Measurements from ENCODE around the gene NOTCH3. TPM values are rescaled to one million over a fixed set of nuclear protein-coding genes. Genes with fewer than 3 reads are reported as not detected.

Gene NOTCH3
- total RNA-seq, 4 donors from 2014 or later = 205 to 253 (median 245) TPM

- no peak overlapping the region for H3K4me3 ChIP-seq
- H3K9me3 ChIP-seq = no peaks in the 10 kb centered on the region
- TF ChIP-seq, protein P1, sequence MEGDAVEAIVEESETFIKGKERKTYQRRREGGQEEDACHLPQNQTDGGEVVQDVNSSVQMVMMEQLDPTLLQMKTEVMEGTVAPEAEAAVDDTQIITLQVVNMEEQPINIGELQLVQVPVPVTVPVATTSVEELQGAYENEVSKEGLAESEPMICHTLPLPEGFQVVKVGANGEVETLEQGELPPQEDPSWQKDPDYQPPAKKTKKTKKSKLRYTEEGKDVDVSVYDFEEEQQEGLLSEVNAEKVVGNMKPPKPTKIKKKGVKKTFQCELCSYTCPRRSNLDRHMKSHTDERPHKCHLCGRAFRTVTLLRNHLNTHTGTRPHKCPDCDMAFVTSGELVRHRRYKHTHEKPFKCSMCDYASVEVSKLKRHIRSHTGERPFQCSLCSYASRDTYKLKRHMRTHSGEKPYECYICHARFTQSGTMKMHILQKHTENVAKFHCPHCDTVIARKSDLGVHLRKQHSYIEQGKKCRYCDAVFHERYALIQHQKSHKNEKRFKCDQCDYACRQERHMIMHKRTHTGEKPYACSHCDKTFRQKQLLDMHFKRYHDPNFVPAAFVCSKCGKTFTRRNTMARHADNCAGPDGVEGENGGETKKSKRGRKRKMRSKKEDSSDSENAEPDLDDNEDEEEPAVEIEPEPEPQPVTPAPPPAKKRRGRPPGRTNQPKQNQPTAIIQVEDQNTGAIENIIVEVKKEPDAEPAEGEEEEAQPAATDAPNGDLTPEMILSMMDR (IDR thresholded peaks at IDR 0.05) = no peak
- TF ChIP-seq POLR2A (IDR thresholded peaks at IDR 0.05) (no peak), EP300 (IDR thresholded peaks at IDR 0.05) (no peak), POLR2AphosphoS5 (IDR thresholded peaks at IDR 0.05) (no peak)
- no peak overlapping the region for H3K27ac ChIP-seq
- no peaks in the 10 kb centered on the region for H3K27me3 ChIP-seq
- peaks cover 95% of the 10 kb centered on the region for H3K36me3 ChIP-seq
- H3K4me1 ChIP-seq = peaks cover 4% of the 10 kb centered on the region
- 78% methylated on average over 2 of the region's 2 CpGs for WGBS
- no peak for DNase-seq (ENCODE audit: low spot score in 2 of 2)
Observed at GRCh38 chr19:15118248-15118647, 82.5 kb downstream of the NOTCH3 start.

- Histone ChIP-seq H3K36me3 (peaks cover 97% of the 10 kb centered on the region), H3K9me3 (no peaks in the 10 kb centered on the region), H3K4me3 (no peak overlapping the region), H3K27me3 (no peaks in the 10 kb centered on the region), H3K27ac (no peak overlapping the region), H3K4me1 (no peaks in the 10 kb centered on the region)
- DNase-seq (ENCODE audit: low spot score in 2 of 2) = no peak
- 88% methylated on average over 12 of the region's 12 CpGs for WGBS
- TF ChIP-seq POLR2A (IDR thresholded peaks at IDR 0.05) = no peak
- TF ChIP-seq POLR2AphosphoS5 (IDR thresholded peaks at IDR 0.05) = no peak
- no peak for TF ChIP-seq EP300 (IDR thresholded peaks at IDR 0.05)
- TF ChIP-seq, protein P1 (IDR thresholded peaks at IDR 0.05) = no peak
Observed at GRCh38 chr19:15116856-15117255, 83.9 kb downstream of the NOTCH3 start.

DNA sequence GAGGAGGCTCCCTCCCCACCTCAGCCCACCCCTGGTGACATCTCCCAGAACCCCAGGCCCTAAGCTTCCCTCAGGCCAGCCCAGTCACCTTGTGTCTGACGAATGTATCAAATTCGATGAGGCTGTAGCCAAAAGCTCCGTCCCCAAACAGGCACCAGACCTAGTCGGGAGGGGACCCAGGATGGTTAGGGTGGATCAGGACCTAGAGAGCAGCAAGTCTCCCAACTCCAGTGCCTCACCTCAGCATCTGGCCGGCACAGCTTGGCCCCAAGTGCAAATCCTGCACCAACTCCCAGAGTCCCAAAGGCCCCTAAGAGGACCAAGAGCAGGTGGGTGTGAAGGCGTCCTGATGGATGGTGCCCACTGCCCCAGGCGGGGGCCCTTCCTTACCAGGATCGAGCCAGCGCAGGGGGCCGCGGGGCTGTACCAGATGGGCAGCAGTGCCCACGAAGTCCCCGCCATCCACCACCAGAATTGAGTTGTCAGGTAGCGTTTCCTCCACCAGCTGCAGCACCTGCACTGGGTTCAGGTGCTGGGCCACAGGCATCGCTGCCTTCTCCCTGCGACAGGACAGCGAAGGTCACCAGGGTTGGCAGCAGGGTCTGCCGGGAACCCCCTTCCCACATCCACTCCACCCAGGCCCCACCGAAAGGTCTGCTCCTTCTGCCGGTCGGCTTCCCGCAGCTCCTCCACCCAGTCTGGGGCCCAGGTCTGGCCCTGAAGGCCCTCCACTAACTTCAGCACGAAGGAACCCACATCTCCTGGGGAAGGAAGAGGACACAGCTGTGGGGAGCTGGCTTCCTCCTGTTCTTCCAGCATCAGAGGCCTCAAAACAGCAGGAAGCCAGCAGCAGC is 84.8 kb downstream of the NOTCH3 start:
- no peaks in the 10 kb centered on the region for H3K9me3 ChIP-seq
- 74% methylated on average over 8 of the region's 23 CpGs for WGBS
- no peaks in the 10 kb centered on the region for H3K4me1 ChIP-seq
- DNase-seq (ENCODE audit: low spot score in 2 of 2) = no peak
- TF ChIP-seq, protein P1 (IDR thresholded peaks at IDR 0.05) = no peak
- no peak for TF ChIP-seq POLR2AphosphoS5 (IDR thresholded peaks at IDR 0.05)
- no peak for TF ChIP-seq EP300 (IDR thresholded peaks at IDR 0.05)
- no peak for TF ChIP-seq POLR2A (IDR thresholded peaks at IDR 0.05)
- no peak overlapping the region for H3K4me3 ChIP-seq
- peaks cover 98% of the 10 kb centered on the region for H3K36me3 ChIP-seq
- no peak overlapping the region for H3K27ac ChIP-seq
- no peaks in the 10 kb centered on the region for H3K27me3 ChIP-seq

DNA sequence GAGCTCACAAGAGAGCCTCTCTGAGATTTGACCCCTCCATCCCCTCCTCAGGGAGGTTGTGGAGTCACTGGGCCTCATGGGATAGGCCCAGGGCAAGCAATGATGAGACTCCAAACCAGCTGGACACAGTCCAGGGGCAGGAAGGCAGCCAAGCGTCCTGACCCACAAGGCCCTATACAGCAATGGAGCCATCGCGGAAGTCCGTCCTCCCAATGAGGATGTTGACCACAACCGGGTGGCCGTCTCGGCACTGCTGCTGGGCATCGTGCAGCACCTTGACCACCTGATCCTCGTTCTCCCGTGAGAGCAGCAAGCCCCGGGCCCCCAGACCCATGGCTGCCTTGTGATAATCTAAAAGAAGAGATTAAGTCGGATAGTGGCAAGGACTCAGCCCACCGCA is 85.7 kb downstream of the NOTCH3 start:
- H3K27ac ChIP-seq = no peak overlapping the region
- H3K9me3 ChIP-seq = no peaks in the 10 kb centered on the region
- no peak for DNase-seq (ENCODE audit: low spot score in 2 of 2)
- no peaks in the 10 kb centered on the region for H3K27me3 ChIP-seq
- H3K4me1 ChIP-seq = no peaks in the 10 kb centered on the region
- peaks cover 99% of the 10 kb centered on the region for H3K36me3 ChIP-seq
- WGBS = 90% methylated on average over 4 of the region's 13 CpGs
- no peak overlapping the region for H3K4me3 ChIP-seq
- TF ChIP-seq POLR2A (IDR thresholded peaks at IDR 0.05) (no peak), POLR2AphosphoS5 (IDR thresholded peaks at IDR 0.05) (no peak), EP300 (IDR thresholded peaks at IDR 0.05) (no peak)
- TF ChIP-seq, protein P1 (IDR thresholded peaks at IDR 0.05) = no peak

- 74% methylated on average over 6 of the region's 7 CpGs for WGBS
- Histone ChIP-seq H3K27me3 (no peaks in the 10 kb centered on the region), H3K9me3 (no peaks in the 10 kb centered on the region), H3K4me3 (no peak overlapping the region), H3K36me3 (peaks cover 98% of the 10 kb centered on the region), H3K27ac (no peak overlapping the region), H3K4me1 (no peaks in the 10 kb centered on the region)
- no peak for DNase-seq (ENCODE audit: low spot score in 2 of 2)
- TF ChIP-seq EP300 (IDR thresholded peaks at IDR 0.05) (no peak), POLR2AphosphoS5 (IDR thresholded peaks at IDR 0.05) (no peak), POLR2A (IDR thresholded peaks at IDR 0.05) (no peak)
- TF ChIP-seq, protein P1 (IDR thresholded peaks at IDR 0.05) = no peak
Observed at GRCh38 chr19:15114153-15114540, 86.6 kb downstream of the NOTCH3 start.
